ENCODE results near the gene FAM83G. TPM values are rescaled to one million over a fixed set of nuclear protein-coding genes. Genes with fewer than 3 reads are reported as not detected.
"Not testable (repeated sequence)": the region's sequence is repeated elsewhere in the genome, so short reads cannot be mapped to it uniquely, and the experiment has no call there.

The FAM83G gene
- total RNA-seq, 2 donors from 2014 or later, result 10.9 to 11.3 TPM

DNA sequence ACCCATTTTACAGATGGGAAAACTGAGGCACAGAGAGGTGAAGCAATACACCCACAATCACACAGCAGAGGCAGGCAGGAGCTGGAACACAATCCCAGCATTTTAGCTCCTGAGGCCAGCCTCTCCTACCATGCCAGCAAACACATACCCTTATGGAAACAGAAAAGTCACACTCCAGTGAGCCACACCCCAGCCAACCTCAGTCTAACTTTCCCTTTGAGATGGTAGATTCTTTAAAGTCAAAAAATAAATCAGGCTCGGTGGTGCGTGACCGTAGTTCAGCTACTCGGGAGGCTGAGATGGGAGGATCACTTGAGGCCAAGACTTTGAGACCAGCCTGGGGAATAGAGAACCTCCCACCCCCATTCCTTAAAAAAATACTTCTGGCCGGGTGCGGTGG lies 31.6 kb upstream of the FAM83G start:
- not testable (repeated sequence) for H3K9me3 Mint-ChIP-seq; H3K4me1 Mint-ChIP-seq (ENCODE audit: low read depth); H3K36me3 Mint-ChIP-seq (ENCODE audit: insufficient read depth in 2 of 2); DNase-seq; H3K27ac Mint-ChIP-seq; H3K27me3 Mint-ChIP-seq (ENCODE audit: low read depth); H3K4me3 Mint-ChIP-seq; ATAC-seq (replicated peaks in 1 of 2)

DNA sequence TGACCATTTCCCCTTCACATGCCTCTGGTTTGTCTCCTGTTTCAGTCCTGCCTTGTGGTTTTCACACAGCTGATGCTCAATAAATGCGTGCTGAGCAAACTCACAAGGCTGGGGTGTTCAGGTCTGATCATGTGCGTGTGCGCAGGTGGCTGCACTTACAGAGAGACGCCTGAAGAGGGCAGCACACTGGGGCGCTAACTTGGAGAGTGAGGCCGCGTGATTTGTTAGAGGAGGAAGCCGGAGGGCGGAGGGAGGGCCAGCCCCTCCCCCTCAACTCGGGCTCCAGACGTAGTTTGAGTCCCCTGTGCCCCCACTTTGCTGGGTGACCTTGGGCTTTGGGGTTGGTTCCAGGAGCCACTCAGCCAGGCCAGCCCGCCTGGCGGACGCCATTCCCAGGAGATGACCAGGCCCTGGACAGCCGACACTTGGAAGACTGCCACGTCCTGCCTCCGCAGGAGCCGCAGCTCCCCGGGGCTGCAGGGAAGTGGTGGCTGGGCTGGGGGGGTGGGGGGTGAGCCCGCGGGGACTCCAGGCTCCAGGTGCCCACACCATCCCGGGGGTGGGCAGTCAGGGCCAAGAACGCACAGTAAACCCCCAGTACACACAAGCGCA lies 27.9 kb upstream of the FAM83G start:
- DNase-seq; H3K4me3 Mint-ChIP-seq; H3K36me3 Mint-ChIP-seq (ENCODE audit: insufficient read depth in 2 of 2); H3K9me3 Mint-ChIP-seq; H3K27me3 Mint-ChIP-seq (ENCODE audit: low read depth); H3K4me1 Mint-ChIP-seq (ENCODE audit: low read depth); H3K27ac Mint-ChIP-seq: not testable (repeated sequence)
- ATAC-seq (replicated peaks in 1 of 2), result peak; percentile 87

DNA sequence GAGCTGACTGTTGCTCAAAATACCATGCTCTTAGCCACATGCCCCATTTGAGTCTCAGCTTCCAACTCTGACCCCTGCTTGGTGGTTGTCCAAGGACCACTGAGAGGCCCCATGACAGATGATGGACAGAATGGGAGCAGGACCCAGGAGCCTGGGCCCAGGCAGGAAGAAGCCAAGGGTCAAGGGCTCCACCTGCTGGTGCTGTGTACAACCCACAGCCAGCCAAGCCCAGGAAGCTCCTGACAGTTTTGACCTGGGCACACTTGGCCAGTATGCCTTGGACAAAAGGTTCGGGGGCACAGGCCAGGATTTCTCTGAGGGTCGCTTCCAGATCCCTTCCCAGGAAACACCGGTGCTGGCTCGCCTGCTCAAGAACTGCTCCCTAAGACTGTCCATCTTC lies 27.2 kb upstream of the FAM83G start:
- H3K9me3 Mint-ChIP-seq; H3K4me1 Mint-ChIP-seq (ENCODE audit: low read depth); H3K4me3 Mint-ChIP-seq; H3K27me3 Mint-ChIP-seq (ENCODE audit: low read depth); H3K36me3 Mint-ChIP-seq (ENCODE audit: insufficient read depth in 2 of 2); H3K27ac Mint-ChIP-seq: not testable (repeated sequence)
- ATAC-seq (replicated peaks in 1 of 2), result peak; percentile 75 to 85
- DNase-seq, result peak; percentile 56 to 81

DNA sequence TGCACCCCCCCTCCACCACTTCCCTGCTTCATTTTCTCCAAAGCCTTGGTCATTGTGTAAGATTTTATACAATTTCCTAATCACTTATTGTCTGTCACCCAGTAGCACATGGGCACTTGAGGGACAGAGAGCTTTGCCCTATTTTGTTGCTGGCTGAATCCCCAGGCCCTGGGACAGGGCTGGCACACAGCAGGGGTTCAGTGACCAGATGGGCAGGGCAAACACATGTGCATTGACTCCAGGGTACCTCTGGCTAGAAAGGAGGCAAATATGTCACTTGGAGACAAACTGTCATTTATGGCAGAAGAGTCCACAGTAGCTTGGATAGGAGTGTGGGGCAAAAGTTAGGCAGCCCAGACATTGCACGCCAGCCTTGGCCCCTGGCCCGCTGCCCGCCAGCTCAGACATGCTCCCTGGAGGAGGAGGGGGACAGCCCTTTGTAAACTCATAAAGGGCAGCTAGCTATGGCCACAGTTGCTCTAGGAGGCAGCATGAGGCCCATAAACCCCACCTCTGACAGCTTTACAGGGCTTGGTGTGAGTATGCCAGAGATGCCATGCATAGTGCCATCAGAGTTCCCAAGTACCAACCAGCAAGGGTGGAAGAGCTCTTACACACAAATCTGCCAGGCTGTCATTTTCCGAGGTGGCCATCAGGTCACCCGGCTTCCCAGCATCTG lies 26.3 kb upstream of the FAM83G start:
- H3K4me3 Mint-ChIP-seq; H3K27me3 Mint-ChIP-seq (ENCODE audit: low read depth): not testable (repeated sequence)

DNA sequence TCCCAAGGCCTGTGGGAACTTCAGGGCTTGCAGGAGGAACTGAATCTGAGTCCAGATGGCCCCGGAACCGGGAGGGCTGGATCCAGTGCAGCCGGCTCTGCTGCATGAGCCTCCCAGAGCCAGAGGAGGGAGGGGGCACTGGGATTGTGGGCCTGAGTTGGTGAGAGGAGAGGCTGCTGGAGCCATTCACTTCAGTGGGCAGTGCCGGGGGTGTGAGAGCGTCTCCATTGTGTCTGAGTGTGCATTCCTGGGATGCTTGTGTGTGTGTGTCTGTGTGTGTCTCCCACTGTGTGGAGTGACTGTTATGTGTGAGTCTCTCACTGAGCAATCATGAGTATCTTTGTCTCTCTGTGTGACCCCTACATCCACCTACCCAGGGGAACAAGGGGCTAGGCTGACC lies 25.2 kb upstream of the FAM83G start:
- H3K27ac Mint-ChIP-seq; DNase-seq; H3K4me1 Mint-ChIP-seq (ENCODE audit: low read depth); H3K36me3 Mint-ChIP-seq (ENCODE audit: insufficient read depth in 2 of 2); H3K27me3 Mint-ChIP-seq (ENCODE audit: low read depth); ATAC-seq (replicated peaks in 1 of 2); H3K4me3 Mint-ChIP-seq; H3K9me3 Mint-ChIP-seq: not testable (repeated sequence)

More for the DNA sequence above, 26.3 kb upstream of the FAM83G start:
- ATAC-seq (replicated peaks in 1 of 2); H3K36me3 Mint-ChIP-seq (ENCODE audit: insufficient read depth in 2 of 2); H3K9me3 Mint-ChIP-seq; H3K27ac Mint-ChIP-seq; H3K4me1 Mint-ChIP-seq (ENCODE audit: low read depth); DNase-seq: not testable (repeated sequence)

DNA sequence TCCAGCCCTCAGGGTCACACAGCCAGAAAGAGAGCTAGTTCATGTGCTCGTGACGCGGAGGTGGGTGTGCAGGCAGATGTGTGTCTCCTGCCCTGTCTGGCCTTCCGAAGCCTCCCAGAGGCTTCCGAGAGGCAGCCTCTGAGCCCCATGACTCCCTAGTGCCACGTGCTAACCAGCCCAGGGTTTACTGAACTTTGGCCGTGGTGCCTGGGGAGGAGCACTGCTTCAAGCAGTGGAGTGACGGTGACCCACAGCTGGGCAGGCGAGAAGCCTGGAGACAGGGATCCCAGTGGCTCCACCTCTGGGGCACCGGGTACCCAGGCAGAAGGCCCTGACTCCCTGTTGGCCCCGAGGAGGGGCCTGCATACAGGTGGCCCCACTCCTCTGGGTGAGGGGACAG lies 24.1 kb upstream of the FAM83G start:
- H3K9me3 Mint-ChIP-seq; ATAC-seq (replicated peaks in 1 of 2); H3K4me3 Mint-ChIP-seq; H3K36me3 Mint-ChIP-seq (ENCODE audit: insufficient read depth in 2 of 2); H3K27me3 Mint-ChIP-seq (ENCODE audit: low read depth); DNase-seq; H3K27ac Mint-ChIP-seq: not testable (repeated sequence)
- peaks cover 15% of the 10 kb centered on the region for H3K4me1 Mint-ChIP-seq (ENCODE audit: low read depth)

DNA sequence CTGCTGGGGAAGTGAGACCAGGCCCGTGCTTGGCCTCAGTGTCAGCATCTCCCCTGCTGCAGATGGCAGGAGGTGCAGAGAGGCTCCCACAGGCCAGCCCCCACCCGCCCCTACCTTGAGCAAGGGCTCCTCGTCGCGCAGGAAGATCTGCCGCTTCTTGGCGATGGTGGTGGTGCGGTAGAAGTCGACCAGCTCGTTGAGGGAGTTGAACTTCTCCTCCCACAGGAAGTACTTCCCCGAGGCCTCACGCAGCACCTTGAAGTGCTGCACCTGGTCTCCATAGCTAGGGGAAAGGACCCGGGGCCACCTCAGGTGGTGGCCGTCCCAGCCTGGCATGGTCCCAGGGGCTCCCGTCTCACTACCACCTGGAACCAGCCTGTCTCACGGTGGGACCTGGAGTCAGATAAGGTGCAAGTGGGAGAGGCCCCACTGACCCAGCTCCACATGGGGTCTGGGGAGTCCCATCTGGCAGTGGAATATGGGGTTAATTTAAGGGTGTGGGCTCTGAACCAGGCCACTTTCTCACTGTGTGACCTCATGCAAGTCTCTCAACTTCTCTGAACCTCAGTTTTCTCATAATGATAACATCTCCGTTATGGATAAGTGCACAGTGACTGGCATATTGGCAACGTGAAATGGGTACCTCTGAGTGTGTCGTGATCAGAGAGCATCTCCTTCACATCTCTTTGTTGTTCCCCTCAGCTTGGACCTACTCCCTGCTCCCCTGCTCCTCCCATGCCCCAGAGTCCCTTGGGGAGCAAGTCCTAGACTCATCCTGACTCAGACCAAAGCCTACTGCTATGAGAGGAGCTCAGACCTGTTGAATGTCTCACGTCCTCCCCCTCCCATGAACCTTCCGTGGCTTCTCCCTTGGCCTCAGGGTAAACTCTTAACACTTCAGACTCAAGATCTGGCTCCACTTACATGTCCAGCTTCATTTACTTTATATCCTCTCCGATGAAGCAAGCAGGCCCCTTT lies 19.8 kb upstream of the FAM83G start:
- Mint-ChIP-seq H3K4me1 (ENCODE audit: low read depth) (peaks cover 15% of the 10 kb centered on the region), H3K4me3 (peak overlapping the region in 1 of 2 donors; percentile 53), H3K36me3 (ENCODE audit: insufficient read depth in 2 of 2) (no peaks in the 10 kb centered on the region), H3K9me3 (no peaks in the 10 kb centered on the region), H3K27ac (no peak overlapping the region), H3K27me3 (ENCODE audit: low read depth) (no peaks in the 10 kb centered on the region)
- DNase-seq (no peak), ATAC-seq (replicated peaks in 1 of 2) (peak; percentile 48 to 65)

DNA sequence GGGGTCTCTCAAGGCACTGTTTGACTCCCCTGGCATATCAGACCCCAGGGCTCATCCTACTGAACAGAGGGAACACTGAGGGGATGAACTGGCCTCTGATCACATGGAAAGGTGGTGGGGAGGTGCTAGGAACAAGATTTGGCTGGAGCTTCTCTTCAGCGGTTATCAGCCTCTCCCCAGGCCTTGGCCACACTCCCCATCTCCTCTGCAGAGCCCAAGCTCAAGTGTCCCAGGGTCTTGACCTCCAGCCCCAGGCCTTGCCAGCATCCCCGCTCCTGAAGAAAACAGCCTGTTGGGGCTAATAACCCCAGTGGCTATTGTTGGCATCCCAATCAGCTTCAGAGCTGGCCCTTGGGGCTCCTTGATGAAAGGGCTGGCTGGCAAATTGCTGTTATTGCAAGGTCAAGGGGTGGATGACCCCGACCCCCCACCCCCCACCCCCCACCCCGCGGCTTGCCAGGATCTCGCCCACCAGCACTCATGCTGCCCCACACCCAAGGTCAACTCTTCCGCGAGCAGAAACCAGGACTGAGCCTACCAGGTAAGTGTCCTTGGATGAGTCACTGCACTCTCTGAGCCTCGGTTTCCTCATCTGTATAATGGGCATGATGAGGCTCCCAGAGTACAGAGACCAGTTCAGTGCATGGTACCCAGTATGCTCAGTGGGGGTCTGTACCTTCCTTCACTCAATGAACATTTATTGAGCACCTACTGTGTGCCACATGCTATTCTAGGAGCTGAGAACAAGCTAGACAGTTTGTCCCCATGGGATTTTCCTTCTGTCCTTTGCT lies 18.8 kb upstream of the FAM83G start:
- H3K27ac Mint-ChIP-seq, result no peak overlapping the region

DNA sequence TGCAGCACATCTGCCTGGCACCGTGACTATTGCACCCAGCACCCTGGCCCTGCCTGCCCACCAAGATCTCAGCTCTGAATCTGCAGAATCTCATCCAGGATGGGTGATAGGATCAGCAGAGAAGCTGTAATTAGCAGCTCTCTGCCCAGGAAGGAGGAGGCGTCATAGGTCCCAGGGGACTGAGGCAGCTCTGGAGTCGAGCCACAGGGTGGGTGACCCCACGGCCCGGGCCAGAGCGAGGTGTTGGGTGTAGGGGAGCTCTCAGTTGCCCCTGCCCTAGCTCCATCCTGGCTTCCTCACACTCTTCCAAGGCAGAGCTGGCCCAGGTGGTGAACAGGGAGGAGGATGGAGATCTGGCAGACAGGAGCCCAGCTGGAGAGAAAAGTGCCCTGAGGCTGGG lies 18.2 kb upstream of the FAM83G start:
- Mint-ChIP-seq H3K27ac (no peak overlapping the region), H3K4me1 (ENCODE audit: low read depth) (peaks cover 15% of the 10 kb centered on the region), H3K4me3 (no peak overlapping the region), H3K36me3 (ENCODE audit: insufficient read depth in 2 of 2) (peaks cover 0 to 3% of the 10 kb centered on the region in 2 donors), H3K27me3 (ENCODE audit: low read depth) (no peaks in the 10 kb centered on the region), H3K9me3 (no peaks in the 10 kb centered on the region)
- DNase-seq (no peak), ATAC-seq (replicated peaks in 1 of 2) (no peak)

More for the DNA sequence above, 18.8 kb upstream of the FAM83G start:
- H3K4me1 Mint-ChIP-seq (ENCODE audit: low read depth), result peaks cover 15% of the 10 kb centered on the region
- no peak for DNase-seq
- no peaks in the 10 kb centered on the region for H3K9me3 Mint-ChIP-seq
- no peak for ATAC-seq (replicated peaks in 1 of 2)
- H3K36me3 Mint-ChIP-seq (ENCODE audit: insufficient read depth in 2 of 2), result peaks cover 0 to 3% of the 10 kb centered on the region in 2 donors
- no peak overlapping the region for H3K4me3 Mint-ChIP-seq
- no peaks in the 10 kb centered on the region for H3K27me3 Mint-ChIP-seq (ENCODE audit: low read depth)

DNA sequence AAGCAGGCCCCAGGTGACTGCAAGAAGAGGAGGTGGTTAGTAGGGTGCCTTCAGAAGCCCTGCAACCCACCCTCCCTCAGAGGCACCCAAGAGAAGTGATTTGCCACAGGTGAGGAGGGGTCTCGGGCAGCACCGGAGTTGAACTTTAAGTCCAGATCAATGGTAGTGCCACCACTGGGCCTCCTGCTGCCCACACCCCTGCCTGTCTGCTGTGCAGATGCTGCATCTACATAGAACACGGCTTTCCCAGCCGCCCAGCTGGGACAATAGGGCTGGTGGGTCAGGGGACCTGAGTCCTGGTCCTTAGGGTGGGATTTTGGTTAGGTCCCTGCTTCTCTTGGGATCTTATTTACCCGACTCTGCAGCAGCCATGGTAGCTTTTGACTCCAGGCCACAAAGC lies 17.6 kb upstream of the FAM83G start:
- H3K9me3 Mint-ChIP-seq, result no peaks in the 10 kb centered on the region
- no peaks in the 10 kb centered on the region for H3K27me3 Mint-ChIP-seq (ENCODE audit: low read depth)
- no peak overlapping the region for H3K4me3 Mint-ChIP-seq
- no peak for ATAC-seq (replicated peaks in 1 of 2)
- H3K4me1 Mint-ChIP-seq (ENCODE audit: low read depth), result peaks cover 15% of the 10 kb centered on the region
- no peak overlapping the region for H3K27ac Mint-ChIP-seq
- DNase-seq, result no peak
- H3K36me3 Mint-ChIP-seq (ENCODE audit: insufficient read depth in 2 of 2), result peaks cover 0 to 3% of the 10 kb centered on the region in 2 donors

DNA sequence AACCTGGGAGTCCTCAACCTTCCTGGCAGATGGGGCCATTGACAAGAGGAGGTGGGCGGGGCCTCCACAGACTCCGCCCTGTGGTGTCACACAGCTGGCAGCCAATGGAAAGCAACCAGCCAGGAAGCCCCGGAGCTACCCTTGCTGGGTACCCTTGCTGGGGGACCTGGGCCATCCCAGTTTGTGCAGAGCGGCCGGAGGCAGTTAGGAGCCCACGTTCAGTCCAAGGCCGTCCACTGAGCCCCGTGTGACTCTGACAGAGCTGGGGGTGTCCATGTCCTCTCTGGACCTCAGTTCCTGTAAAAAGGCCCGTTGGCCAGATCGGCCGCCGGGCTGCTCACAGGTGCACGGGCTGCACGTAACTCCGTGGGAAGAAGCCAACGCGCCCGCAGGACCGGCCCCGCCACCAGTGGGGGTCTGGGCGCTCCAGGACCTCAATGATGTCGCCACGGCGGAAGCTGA lies 17.1 kb upstream of the FAM83G start:
- H3K36me3 Mint-ChIP-seq (ENCODE audit: insufficient read depth in 2 of 2), result peaks cover 0 to 3% of the 10 kb centered on the region in 2 donors
- H3K9me3 Mint-ChIP-seq, result no peaks in the 10 kb centered on the region
- peak in 1 of 2 donors; percentile 24 for ATAC-seq (replicated peaks in 1 of 2)
- no peak overlapping the region for H3K27ac Mint-ChIP-seq
- H3K4me1 Mint-ChIP-seq (ENCODE audit: low read depth), result peaks cover 15% of the 10 kb centered on the region
- no peaks in the 10 kb centered on the region for H3K27me3 Mint-ChIP-seq (ENCODE audit: low read depth)
- no peak overlapping the region for H3K4me3 Mint-ChIP-seq
- DNase-seq, result peak; percentile 37 to 39

DNA sequence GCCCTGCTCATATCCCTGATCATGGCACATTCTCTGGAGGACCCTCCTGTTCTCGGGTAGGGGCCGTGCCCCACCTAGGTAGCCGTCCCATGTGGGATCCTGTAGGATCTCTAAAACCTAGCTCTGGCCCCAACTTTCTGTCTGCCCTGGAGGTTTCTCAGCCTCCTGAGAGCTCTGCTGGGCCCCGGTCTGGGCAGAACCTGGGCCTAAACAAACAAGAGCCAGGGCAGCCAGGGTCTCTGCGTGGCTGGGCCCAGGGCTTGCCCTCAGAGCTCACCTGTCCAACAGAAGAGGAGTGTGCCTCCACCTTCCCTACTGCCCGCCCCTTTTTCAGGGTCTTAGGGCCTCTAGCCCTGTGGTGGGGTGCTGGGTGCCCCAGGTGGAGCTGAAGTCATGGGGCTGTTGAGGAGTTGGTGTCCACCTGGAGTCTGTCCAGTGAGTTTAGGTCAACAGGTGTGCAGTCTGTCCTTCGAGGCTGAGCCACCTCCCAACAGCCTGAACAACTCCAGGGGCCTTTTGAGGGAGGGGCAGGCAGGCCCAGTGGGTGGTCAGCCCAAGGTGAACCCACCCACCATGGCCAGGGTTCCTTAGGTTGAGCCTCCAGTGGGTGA lies 16.6 kb upstream of the FAM83G start:
- not testable (repeated sequence) for ATAC-seq (replicated peaks in 1 of 2); H3K9me3 Mint-ChIP-seq; H3K27ac Mint-ChIP-seq; H3K36me3 Mint-ChIP-seq (ENCODE audit: insufficient read depth in 2 of 2); H3K27me3 Mint-ChIP-seq (ENCODE audit: low read depth); DNase-seq; H3K4me3 Mint-ChIP-seq
- peaks cover 15% of the 10 kb centered on the region for H3K4me1 Mint-ChIP-seq (ENCODE audit: low read depth)

Data from activated T-cell treated with anti-CD3 and anti-CD28 coated beads, Interleukin-2, amount 50 U/mL, for 72 hours (primary cell).